HFFc6 (cell line): Measurements from ENCODE around the gene KRT14. TPM values are rescaled to one million over a fixed set of nuclear protein-coding genes. Genes with fewer than 3 reads are reported as not detected.
"Not testable (repeated sequence)": the region's sequence is repeated elsewhere in the genome, so short reads cannot be mapped to it uniquely, and the experiment has no call there.

Experiments used
- DNase-seq: peaks from one replicate; pipeline ENCODE4 v3.0.0-alpha.2; 2018
- H3K27ac Mint-ChIP-seq: 2 replicates; pipeline ENCODE4 v1.8.0; 2020; ENCODE audit warnings: mild to moderate bottlenecking, mixed read lengths
- H3K27me3 Mint-ChIP-seq: 2 replicates; pipeline ENCODE4 v1.8.0; 2021; ENCODE audit warnings: mild to moderate bottlenecking, moderate library complexity, mixed read lengths; ENCODE audit not compliant: insufficient read depth
- H3K36me3 Mint-ChIP-seq: 2 replicates; pipeline ENCODE4 v1.8.0; 2021; ENCODE audit warnings: low read depth, mixed read lengths
- H3K4me1 Mint-ChIP-seq: 2 replicates; pipeline ENCODE4 v1.8.0; 2020; ENCODE audit warnings: low read depth, mixed read lengths
- H3K4me3 Mint-ChIP-seq: 2 replicates; pipeline ENCODE4 v1.8.0; 2020; ENCODE audit warnings: mild to moderate bottlenecking, moderate library complexity, mixed read lengths
- H3K9me3 Mint-ChIP-seq: 2 replicates; pipeline ENCODE4 v1.8.0; 2020; ENCODE audit warnings: mild to moderate bottlenecking, mixed read lengths
- CTCF ChIP-seq: fragments of 200-600 bp; sonication (generic); IDR thresholded peaks from 2 replicates; pipeline ENCODE4 v1.5.0; 2021; ENCODE audit warnings: antibody characterized with exemption, mild to moderate bottlenecking
- total RNA-seq, 6 experiments: library from RNA; stranded (reverse); fragmentation: NEBNext Ultra II Directional; extraction: Animal tissue kit (Norgen Biotek cat#: 25700); gene quantifications; 2 replicates in 1 of 6; 3 replicates in 5 of 6; pipeline ENCODE4 v1.2.3, GENCODE V29; 2021

KRT14 gene
- total RNA-seq, 6 experiments from 2014 or later, result 0.14 to 2.0 (median 1.5) TPM

GRCh38 chr17:41627316-41628072 is 40.8 kb upstream of the KRT14 start:
- no peak overlapping the region for H3K27ac Mint-ChIP-seq
- peaks cover 20% of the 10 kb centered on the region for H3K27me3 Mint-ChIP-seq
- no peaks in the 10 kb centered on the region for H3K36me3 Mint-ChIP-seq
- no peaks in the 10 kb centered on the region for H3K9me3 Mint-ChIP-seq
- no peak for TF ChIP-seq CTCF
- no peak for DNase-seq
- H3K4me1 Mint-ChIP-seq, result peaks cover 9% of the 10 kb centered on the region
- no peak overlapping the region for H3K4me3 Mint-ChIP-seq

GRCh38 chr17:41626914-41627295 is 40.2 kb upstream of the KRT14 start:
- peaks cover 23% of the 10 kb centered on the region for H3K27me3 Mint-ChIP-seq
- not testable (repeated sequence) for H3K36me3 Mint-ChIP-seq, DNase-seq, H3K4me1 Mint-ChIP-seq, H3K27ac Mint-ChIP-seq, H3K4me3 Mint-ChIP-seq, H3K9me3 Mint-ChIP-seq

- not testable (repeated sequence) for H3K36me3 Mint-ChIP-seq, H3K9me3 Mint-ChIP-seq, H3K27ac Mint-ChIP-seq, H3K4me3 Mint-ChIP-seq, DNase-seq
- H3K4me1 Mint-ChIP-seq, result peaks cover 13% of the 10 kb centered on the region
- H3K27me3 Mint-ChIP-seq, result peaks cover 24% of the 10 kb centered on the region
Observed at GRCh38 chr17:41626028-41626913, 39.6 kb upstream of the KRT14 start.

GRCh38 chr17:41625602-41626001 is 38.9 kb upstream of the KRT14 start:
- TF ChIP-seq CTCF, result no peak
- H3K27me3 Mint-ChIP-seq, result peaks cover 27% of the 10 kb centered on the region
- no peaks in the 10 kb centered on the region for H3K36me3 Mint-ChIP-seq
- H3K27ac Mint-ChIP-seq, result no peak overlapping the region
- H3K9me3 Mint-ChIP-seq, result no peaks in the 10 kb centered on the region
- peaks cover 18% of the 10 kb centered on the region for H3K4me1 Mint-ChIP-seq
- no peak for DNase-seq
- H3K4me3 Mint-ChIP-seq, result no peak overlapping the region

GRCh38 chr17:41624208-41625101 is 37.8 kb upstream of the KRT14 start, which contains the start of gene KRT17:
Gene KRT17, minus strand, starts transcription at chr17:41624575. Its CDS starts 66 bp downstream, at chr17:41624509.
- Mint-ChIP-seq H3K27me3 (peaks cover 32% of the 10 kb centered on the region), H3K4me3 (no peak within 1 kb of the TSS), H3K4me1 (peaks cover 18% of the 10 kb centered on the region), H3K27ac (no peak within 1 kb of the TSS), H3K9me3 (no peaks in the 10 kb centered on the region), H3K36me3 (no peaks in the 10 kb centered on the region)
- TF ChIP-seq CTCF, result no peak
- DNase-seq, result no peak

- not testable (repeated sequence) for H3K27ac Mint-ChIP-seq, H3K4me3 Mint-ChIP-seq, H3K36me3 Mint-ChIP-seq, H3K9me3 Mint-ChIP-seq
- H3K4me1 Mint-ChIP-seq, result peaks cover 18% of the 10 kb centered on the region
- DNase-seq, result peak; percentile 2
- H3K27me3 Mint-ChIP-seq, result peaks cover 27% of the 10 kb centered on the region
Observed at GRCh38 chr17:41623184-41623861, 36.6 kb upstream of the KRT14 start.

GRCh38 chr17:41622340-41623183 is 35.9 kb upstream of the KRT14 start:
- DNase-seq, H3K4me3 Mint-ChIP-seq, H3K9me3 Mint-ChIP-seq, H3K27ac Mint-ChIP-seq, H3K36me3 Mint-ChIP-seq: not testable (repeated sequence)
- H3K4me1 Mint-ChIP-seq, result peaks cover 18% of the 10 kb centered on the region
- H3K27me3 Mint-ChIP-seq, result peaks cover 30% of the 10 kb centered on the region
